Muscle layer of duodenum (tissue), 2 donors: ENCODE measurements around the gene KLHL22.

Source experiments
- H3K27ac ChIP-seq: one replicate; pipeline ENCODE4 v1.7.0; 2013; ENCODE audit warnings: mild to moderate bottlenecking, low read length
- H3K27me3 ChIP-seq: one replicate; pipeline ENCODE4 v1.7.0; 2013; ENCODE audit warnings: low read depth, mild to moderate bottlenecking, control low read depth, low read length
- H3K36me3 ChIP-seq, 2 donors: one replicate each; pipeline ENCODE4 v1.7.0; 2013; ENCODE audit warnings: low read length in 2 of 2, control low read depth in 1 of 2, mild to moderate bottlenecking in 1 of 2; ENCODE audit not compliant: insufficient read depth in 2 of 2, control insufficient read depth in 1 of 2
- H3K4me1 ChIP-seq, 2 donors: one replicate each; pipeline ENCODE4 v1.7.0; 2013; ENCODE audit warnings: low read length in 2 of 2, mild to moderate bottlenecking in 2 of 2, control low read depth in 1 of 2, moderate library complexity in 1 of 2; ENCODE audit not compliant: insufficient read depth in 2 of 2, control insufficient read depth in 1 of 2
- H3K4me3 ChIP-seq, 2 donors: one replicate each; pipeline ENCODE4 v1.7.0; 2013; ENCODE audit warnings: low read length in 2 of 2, low read depth in 1 of 2, mild to moderate bottlenecking in 1 of 2
- H3K9me3 ChIP-seq, 2 donors: one replicate each; pipeline ENCODE4 v1.7.0; 2013; ENCODE audit warnings: low read length in 2 of 2, control low read depth in 1 of 2, mild to moderate bottlenecking in 1 of 2; ENCODE audit not compliant: control insufficient read depth in 1 of 2
- donor health status: healthy.

The KLHL22 gene

DNA sequence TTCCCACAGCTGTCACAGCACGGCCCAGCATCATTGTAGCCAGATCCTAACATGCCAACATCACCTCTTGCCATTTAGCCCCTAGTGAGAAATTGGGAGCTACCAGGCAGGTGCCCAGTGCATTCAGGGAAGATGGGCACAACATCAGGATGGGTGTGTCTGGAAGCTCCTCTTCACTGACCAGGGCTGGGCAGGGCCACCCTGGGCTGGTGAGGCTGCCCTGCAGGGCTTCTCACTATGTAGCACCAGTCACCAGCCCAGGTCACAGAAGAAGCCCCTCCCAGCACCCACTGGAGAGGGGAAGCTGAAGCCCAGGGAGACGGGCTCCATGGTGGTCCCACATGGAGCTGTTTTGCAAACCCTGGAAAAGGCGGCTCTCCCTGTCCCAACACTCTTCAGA, 87.8 kb downstream of the KLHL22 start:
- H3K36me3 ChIP-seq, result peaks cover 0 to 38% of the 10 kb centered on the region in 2 donors
- H3K27me3 ChIP-seq, result no peaks in the 10 kb centered on the region
- no peak overlapping the region for H3K27ac ChIP-seq
- no peak overlapping the region for H3K4me3 ChIP-seq
- H3K9me3 ChIP-seq, result no peaks in the 10 kb centered on the region
- no peaks in the 10 kb centered on the region for H3K4me1 ChIP-seq

DNA sequence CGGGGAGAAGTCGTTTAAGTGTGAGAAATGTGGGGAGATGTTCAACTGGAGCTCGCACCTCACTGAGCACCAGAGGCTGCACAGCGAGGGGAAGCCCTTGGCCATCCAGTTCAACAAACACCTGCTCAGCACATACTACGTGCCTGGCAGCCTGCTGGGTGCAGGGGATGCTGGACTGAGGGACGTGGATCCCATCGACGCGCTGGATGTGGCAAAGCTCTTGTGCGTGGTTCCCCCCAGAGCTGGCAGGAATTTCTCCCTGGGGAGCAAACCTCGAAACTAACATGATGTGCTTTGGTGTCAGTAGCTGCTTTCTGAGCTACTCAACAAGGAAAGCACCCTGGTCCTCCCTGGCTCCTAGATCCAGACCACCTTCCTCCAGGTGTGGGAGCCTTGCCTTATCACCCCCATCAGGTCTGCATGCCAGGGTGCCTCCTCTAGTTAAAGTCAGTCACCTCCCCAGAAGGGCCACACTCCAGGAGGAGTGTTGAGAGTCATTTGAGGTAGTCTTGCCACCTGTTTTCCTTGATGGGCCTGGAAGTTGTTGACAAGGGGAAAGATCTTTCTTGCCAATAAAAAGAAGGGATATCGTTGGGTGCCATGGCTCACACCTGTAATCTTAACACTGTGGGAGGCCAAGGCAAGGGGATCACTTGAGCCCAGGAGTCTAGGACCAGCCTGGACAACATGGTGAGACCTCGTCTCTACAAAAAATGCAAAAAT, 88.7 kb downstream of the KLHL22 start:
- peaks cover 0 to 38% of the 10 kb centered on the region in 2 donors for H3K36me3 ChIP-seq
- H3K9me3 ChIP-seq, result no peaks in the 10 kb centered on the region
- no peaks in the 10 kb centered on the region for H3K27me3 ChIP-seq
- no peak overlapping the region for H3K27ac ChIP-seq
- no peak overlapping the region for H3K4me3 ChIP-seq
- H3K4me1 ChIP-seq, result no peaks in the 10 kb centered on the region

DNA sequence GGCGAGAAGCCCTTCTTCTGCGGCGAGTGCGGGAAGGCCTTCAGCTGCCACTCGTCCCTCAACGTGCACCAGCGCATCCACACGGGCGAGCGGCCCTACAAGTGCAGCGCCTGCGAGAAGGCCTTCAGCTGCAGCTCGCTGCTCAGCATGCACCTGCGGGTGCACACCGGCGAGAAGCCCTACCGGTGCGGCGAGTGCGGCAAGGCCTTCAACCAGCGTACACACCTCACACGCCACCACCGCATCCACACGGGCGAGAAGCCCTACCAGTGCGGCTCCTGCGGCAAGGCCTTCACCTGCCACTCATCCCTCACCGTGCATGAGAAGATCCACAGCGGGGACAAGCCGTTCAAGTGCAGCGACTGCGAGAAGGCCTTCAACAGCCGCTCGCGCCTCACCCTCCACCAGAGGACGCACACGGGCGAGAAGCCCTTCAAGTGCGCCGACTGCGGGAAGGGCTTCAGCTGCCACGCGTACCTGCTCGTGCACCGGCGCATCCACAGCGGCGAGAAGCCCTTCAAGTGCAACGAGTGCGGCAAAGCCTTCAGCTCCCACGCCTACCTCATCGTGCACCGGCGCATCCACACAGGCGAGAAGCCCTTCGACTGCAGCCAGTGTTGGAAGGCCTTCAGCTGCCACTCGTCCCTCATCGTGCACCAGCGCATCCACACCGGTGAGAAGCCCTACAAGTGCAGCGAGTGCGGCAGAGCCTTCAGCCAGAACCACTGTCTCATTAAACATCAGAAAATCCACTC, 89.5 kb downstream of the KLHL22 start:
- H3K27ac ChIP-seq, result no peak overlapping the region
- peaks cover 0 to 45% of the 10 kb centered on the region in 2 donors for H3K36me3 ChIP-seq
- H3K27me3 ChIP-seq, result no peaks in the 10 kb centered on the region
- H3K4me1 ChIP-seq, result no peaks in the 10 kb centered on the region
- no peaks in the 10 kb centered on the region for H3K9me3 ChIP-seq
- H3K4me3 ChIP-seq, result no peak overlapping the region

GRCh38 chr22:20405291-20405930, 90.2 kb downstream of the KLHL22 start:
- no peaks in the 10 kb centered on the region for H3K9me3 ChIP-seq
- H3K4me1 ChIP-seq, result no peaks in the 10 kb centered on the region
- H3K27me3 ChIP-seq, result no peaks in the 10 kb centered on the region
- peaks cover 0 to 47% of the 10 kb centered on the region in 2 donors for H3K36me3 ChIP-seq
- H3K27ac ChIP-seq, result no peak overlapping the region
- no peak overlapping the region for H3K4me3 ChIP-seq

DNA sequence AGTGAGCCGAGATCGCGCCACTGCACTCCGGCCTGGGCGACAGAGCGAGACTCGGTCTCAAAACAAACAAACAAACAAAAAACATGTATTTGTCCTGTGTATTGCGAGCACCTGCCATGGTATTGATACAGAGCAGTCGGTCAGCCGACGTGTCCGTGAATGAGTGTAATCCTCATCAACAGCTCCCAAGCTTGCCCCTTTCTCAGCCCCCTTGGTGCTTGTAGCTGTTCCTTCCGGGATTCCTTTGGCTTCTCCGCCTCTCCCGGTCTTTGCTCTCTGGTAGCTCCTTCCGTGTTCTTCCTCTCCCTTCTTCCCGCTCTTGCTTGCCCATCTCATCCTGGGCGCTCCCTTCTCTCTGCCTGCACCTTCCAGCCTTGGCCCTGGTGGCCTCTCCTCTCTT, 90.7 kb downstream of the KLHL22 start:
- H3K4me1 ChIP-seq, result no peaks in the 10 kb centered on the region
- H3K27me3 ChIP-seq, result no peaks in the 10 kb centered on the region
- H3K27ac ChIP-seq, result no peak overlapping the region
- no peak overlapping the region for H3K4me3 ChIP-seq
- peaks cover 0 to 47% of the 10 kb centered on the region in 2 donors for H3K36me3 ChIP-seq
- H3K9me3 ChIP-seq, result no peaks in the 10 kb centered on the region

GRCh38 chr22:20403779-20404140, 91.8 kb downstream of the KLHL22 start:
- Histone ChIP-seq H3K4me3 (no peak overlapping the region), H3K4me1 (no peaks in the 10 kb centered on the region), H3K36me3 (peaks cover 0 to 47% of the 10 kb centered on the region in 2 donors), H3K27me3 (no peaks in the 10 kb centered on the region), H3K9me3 (no peaks in the 10 kb centered on the region), H3K27ac (no peak overlapping the region)

- H3K36me3 ChIP-seq, result peaks cover 0 to 47% of the 10 kb centered on the region in 2 donors
- no peaks in the 10 kb centered on the region for H3K4me1 ChIP-seq
- H3K4me3 ChIP-seq, result no peak overlapping the region
- H3K27me3 ChIP-seq, result no peaks in the 10 kb centered on the region
- H3K9me3 ChIP-seq, result no peaks in the 10 kb centered on the region
- H3K27ac ChIP-seq, result no peak overlapping the region
These were observed 92.4 kb downstream of the KLHL22 start for GRCh38 chr22:20402960-20403778.

DNA sequence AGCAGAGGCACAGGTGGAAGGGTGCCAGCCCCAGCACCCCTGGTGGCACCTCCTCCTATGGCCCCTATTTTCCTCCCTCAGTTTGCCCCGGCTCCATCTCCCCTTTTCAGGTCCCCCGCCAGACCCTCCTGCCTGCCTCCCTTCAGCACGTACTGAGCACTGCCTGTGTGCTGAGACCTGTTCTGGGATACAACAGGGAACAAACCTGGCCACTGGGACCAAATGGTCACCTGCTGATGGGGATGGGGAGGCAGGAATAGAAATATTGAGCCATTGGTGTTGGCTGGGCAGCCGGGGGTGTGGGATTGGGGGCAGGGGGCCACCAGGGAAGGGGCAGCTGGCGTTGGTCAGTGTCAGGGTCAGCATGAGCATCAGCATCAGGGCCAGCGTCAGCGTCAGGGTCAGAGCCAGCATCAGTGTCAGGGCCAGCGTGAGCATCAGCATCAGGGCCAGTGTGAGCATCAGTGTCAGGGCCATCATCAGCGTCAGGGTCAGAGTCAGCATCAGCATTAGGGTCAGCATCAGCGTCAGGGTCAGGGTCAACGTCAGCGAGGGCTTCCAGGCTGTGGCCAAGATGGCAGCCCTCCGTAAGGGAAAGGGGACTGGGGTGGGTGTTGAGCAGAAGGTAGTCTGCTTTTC, 94.1 kb downstream of the KLHL22 start:
- no peaks in the 10 kb centered on the region for H3K9me3 ChIP-seq
- no peak overlapping the region for H3K27ac ChIP-seq
- H3K4me3 ChIP-seq, result no peak overlapping the region
- no peaks in the 10 kb centered on the region for H3K4me1 ChIP-seq
- peaks cover 0 to 34% of the 10 kb centered on the region in 2 donors for H3K36me3 ChIP-seq
- H3K27me3 ChIP-seq, result no peaks in the 10 kb centered on the region

DNA sequence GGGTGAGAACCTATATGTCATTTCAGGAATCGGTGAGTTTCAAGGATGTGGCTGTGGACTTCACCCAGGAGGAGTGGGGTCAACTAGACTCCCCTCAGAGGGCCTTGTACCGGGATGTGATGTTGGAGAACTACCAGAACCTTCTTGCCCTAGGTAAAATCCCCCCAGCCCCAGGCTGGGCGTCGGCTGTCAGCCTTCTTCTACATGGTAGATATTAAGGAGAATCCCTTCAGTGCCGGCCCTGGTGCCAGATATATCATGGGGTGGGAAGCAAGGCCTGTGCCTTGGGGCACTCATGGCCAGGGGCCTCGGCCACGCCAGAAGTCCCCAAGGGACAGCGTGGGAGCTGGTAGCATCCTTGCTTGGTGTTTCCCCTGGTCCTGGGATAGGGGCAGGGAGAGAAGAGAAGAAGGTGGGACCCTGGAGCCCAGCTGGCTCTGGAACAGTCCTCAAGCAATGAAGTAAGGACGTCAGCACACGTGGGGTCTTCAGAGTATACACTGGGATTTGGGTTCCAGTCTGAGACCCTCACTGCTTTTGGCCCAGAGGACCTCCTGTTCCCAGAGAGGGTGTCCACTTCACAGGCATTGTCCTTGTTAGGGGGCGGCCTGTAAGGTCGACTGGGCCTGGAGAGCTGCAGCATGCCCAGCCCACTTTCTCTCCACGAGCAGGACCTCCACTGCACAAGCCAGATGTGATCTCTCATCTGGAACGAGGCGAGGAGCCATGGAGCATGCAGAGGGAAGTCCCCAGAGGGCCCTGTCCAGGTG, 94.8 kb downstream of the KLHL22 start:
- Histone ChIP-seq H3K4me1 (peaks cover 0 to 1% of the 10 kb centered on the region in 2 donors), H3K36me3 (peaks cover 0 to 27% of the 10 kb centered on the region in 2 donors), H3K9me3 (no peaks in the 10 kb centered on the region), H3K27me3 (no peaks in the 10 kb centered on the region), H3K27ac (no peak overlapping the region), H3K4me3 (no peak overlapping the region)

GRCh38 chr22:20399866-20400605, 95.6 kb downstream of the KLHL22 start:
- Histone ChIP-seq H3K27me3 (no peaks in the 10 kb centered on the region), H3K27ac (no peak overlapping the region), H3K36me3 (peaks cover 0 to 19% of the 10 kb centered on the region in 2 donors), H3K4me1 (peaks cover 6 to 9% of the 10 kb centered on the region in 2 donors), H3K4me3 (no peak overlapping the region), H3K9me3 (no peaks in the 10 kb centered on the region)
